Stimulated activated CD8-positive, alpha-beta memory T cell treated with anti-CD3 and anti-CD28 coated beads, Interleukin-7, amount 100 ng/mL, for 48 hours (primary cell): ENCODE measurements around the gene XCL2.
"Not testable (repeated sequence)": the region's sequence is repeated elsewhere in the genome, so short reads cannot be mapped to it uniquely, and the experiment has no call there.

Experiments used
- DNase-seq, 2 donors: peaks; one replicate each; pipeline ENCODE4 v3.0.0-alpha.2; 2020; ENCODE audit warnings: low read depth in 1 of 2; ENCODE audit errors: extremely low read depth in 1 of 2

The XCL2 gene

GRCh38 chr1:168560370-168560769 is 16.6 kb upstream of the XCL2 start:
- DNase-seq: no peak

GRCh38 chr1:168556647-168557046 is 12.8 kb upstream of the XCL2 start:
- no peak for DNase-seq

DNA sequence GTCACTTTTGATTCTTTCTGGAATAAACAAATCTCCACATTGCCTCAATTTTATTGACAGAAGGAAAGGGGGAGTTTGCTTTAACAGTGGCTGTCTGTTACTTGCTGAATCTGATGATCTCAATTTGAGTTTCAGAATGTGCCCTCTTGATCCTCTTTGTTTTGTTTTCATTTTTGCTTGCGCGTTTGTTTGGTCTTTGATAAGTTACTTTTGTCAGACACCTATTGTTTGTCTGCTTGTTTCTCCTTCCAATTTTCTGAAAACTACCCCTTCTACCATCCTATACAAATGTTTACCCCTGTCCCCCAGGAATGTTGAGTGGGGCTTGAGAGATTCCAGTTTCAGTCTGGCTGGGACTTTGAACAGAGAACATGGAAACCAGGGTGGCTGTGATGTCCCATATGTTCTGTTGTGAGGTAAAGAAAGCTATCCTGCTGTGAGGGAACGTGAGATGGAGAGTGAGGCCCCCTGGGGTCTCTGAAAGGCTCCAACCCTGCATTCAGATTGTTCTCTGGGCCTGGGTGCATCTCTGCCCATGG is 11.8 kb upstream of the XCL2 start:
- no peak for DNase-seq

DNA sequence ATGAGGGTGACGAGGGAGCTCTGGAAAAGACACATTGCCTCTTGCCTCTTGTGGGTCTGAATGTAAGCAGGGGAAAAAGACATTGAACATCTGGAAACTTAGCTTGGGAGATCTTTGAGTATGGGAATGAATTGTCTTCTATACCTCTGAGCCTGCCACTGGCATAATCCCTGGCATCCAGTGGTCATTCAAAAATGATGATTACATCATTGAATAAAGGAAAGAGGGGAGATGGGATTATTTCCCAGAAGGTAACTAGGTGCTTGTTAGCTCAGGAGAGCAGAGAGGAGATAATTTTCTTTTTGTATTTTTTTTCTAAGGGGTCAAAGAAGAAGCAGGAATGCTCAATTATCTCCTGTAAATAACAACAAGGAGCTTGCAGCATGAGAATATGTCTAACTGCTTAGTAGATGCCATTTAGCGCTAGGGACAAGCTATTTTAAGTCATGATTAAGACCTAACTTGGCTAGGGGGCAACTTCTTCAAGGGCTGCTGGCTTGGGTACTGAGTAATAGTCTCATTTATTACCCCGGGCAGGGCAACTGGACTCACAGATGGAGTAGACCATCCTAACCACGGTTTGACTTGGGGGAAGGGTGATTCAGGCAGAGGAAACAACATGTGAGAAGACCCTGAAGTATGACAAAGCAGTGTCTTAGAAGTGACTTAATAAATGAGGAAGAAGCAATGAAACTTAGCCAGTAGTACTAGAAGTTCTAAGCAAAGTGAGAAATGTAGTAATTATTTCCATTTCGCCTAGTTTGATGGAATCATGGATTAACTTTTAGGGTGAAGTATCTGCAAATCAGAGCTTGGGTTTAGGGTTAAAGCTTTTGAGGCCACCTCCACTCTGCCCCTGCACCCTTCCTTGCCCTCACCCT is 11.0 kb upstream of the XCL2 start:
- DNase-seq: no peak

DNA sequence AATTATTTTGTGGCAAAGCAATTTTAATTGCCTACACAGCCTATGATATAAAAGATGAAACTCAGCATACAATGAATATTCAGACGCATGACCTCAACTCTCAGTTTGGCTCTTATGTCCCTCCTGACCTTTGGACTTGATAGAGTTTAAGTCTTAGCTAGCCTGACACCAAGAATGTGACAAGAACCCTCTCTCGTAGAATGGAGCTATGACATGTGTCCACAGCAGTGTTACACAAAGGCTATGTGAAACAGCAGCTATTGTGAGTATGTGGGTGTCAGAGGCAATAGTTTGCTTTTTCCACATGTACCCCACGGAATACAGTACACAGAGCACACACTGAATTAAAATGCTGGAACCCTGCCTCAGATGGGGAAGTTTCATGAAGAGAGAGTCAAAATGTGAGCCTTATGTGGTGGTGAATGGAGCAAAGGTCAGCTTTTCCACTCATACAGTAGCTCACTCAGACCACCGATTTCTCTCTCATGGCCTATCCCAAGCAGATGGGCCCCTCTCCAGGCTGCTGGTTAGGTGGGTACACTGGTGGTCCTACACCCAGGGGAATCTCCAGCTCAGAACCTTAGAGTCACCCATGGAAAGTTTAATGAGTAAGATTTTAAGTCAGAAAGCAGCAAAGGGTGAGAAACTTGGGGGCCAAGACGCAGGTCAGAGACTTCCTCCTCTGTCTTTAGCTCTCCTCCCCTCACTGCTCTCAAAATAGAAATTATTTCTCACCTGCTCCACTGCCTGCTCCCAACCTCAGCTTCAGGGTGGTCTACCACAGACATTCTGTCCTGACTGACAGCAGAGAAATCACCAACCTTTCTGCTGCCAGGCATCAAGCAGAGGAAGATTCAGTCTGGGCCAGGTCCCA is 10.1 kb upstream of the XCL2 start:
- peak in 1 of 2 donors; percentile 52 for DNase-seq

DNA sequence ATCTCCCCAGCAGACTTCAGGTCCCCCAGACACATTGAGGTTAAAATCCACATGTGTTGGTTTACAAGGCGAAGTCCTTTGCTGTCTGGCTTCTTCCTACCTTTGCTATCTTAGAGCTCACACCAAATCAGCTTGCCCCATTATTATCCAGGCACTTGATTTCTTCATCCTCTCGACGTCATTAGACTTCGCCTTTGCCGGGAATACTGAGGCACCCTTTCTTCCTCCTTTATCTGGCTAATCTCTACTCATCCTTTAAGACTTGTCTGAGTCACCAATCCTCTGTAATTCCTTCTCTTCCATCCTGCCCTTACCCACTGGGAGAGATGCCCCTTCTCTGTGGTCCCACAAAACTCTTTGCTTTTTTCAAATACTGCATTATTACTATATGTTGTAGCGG is 9.2 kb upstream of the XCL2 start:
- DNase-seq: no peak

DNA sequence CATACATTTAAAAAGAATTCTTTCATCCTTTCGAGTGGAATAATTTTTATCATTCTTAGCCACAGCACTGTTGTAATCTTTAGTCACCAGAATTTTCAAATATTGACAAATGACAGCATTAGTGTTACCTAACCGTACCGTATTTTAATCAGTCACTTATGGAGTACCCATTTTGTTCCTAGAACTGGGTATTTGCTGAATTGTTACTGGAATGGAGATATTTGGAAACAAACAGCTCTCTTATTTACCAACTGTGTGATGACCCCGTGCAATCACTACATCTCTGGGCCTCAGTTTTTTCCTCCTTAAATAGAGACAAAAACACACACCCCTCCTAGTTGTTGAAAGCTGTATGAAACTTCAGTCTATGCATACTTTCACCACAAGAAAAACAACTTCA is 7.9 kb upstream of the XCL2 start:
- DNase-seq: no peak

GRCh38 chr1:168550971-168551370 is 7.2 kb upstream of the XCL2 start:
- no peak for DNase-seq

DNA sequence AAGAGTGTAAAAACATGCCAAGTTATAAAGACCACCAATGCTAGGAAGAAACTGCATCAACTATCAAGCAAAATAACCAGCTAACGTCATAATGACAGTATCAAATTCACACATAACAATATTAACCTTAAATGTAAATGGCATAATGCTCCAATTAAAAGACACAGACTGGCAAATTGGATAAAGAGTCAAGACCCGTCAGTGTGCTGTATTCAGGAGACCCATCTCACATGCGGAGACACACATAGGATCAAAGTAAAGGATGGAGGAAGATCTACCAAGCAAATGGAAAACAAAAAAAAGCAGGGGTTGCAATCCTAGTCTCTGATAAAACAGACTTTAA is 2.7 kb upstream of the XCL2 start:
- DNase-seq: not testable (repeated sequence)

DNA sequence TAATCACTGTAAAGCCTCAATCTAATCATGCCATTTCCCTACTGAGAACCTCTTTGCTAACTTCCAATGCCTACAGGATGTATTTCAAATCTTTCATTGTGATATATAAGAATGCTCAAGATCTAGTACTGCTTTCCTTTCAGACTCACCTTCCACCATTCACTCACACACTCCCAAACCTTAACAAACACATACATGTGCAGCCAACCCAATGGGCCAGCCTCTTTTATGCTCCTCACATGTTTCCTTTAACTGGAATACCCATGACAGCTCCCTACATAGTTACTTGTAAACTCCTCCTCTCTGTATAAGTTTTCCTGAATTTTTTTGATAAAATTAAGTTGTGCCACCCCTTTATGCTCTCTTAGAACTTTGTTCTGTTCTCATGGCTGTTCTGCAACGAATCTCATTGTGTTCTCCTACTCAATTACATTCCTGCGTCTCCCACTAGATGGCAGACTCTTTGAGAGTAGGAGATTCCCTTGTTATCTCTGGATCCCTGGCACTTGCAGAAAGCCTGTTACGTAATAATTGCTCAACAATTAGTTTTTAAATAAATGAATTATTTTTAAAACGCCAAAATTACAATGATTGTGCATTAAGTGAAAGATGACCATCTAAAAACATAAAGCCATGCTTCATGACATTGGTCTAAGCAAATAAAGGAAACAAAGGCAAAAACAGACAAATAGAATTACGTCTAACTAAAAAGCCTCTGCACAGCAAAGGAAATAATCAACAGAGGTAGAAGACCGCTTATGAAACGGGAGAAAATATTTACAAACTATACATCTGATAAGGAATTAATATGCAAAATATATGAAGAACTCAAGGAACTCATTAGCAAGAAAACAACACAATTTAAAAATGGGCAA is 2.1 kb upstream of the XCL2 start:
- DNase-seq: not testable (repeated sequence)

DNA sequence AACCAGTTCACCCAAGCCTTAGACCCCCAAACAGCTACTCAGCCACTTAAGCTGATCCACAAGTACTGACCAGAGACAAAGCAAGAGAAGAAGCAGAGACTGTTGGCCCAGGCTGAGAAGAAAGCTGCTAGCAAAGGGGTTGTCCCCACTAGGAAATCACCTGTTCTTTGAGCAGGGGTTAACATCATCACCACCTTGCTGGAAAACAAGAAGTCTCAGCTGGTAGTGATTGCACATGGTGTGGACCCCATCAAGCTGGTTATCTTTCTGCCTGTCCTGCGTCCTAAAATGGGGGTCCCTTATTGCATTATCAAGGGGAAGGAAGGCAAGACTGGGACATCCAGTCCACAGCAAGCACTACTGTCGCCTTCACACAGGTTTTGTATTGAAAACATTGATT is 819 bp downstream of the XCL2 start:
- DNase-seq: not testable (repeated sequence)

GRCh38 chr1:168540798-168541197 is 3.0 kb downstream of the XCL2 start:
- not testable (repeated sequence) for DNase-seq

DNA sequence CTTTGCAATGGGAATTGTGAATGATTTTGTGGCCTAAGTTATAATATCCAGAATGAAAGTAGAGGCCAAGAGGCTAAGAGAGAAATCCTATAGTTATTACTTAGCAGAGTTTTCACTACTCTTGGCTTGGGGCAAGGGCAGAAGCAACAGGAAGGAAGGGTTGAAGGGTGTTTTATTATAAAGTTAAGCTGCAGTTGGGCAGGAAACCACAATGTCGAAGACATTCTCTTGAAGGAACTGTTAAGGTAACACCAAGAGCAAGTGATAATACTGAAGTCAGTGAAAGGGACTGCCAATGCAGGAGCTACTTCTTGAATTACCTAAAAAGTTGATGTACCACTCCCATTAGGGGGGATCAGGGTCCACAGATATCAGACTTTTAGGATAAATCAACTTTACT is 8.3 kb downstream of the XCL2 start:
- DNase-seq: no peak

- DNase-seq: no peak
These were observed 12.0 kb downstream of the XCL2 start for GRCh38 chr1:168531615-168532345.

DNA sequence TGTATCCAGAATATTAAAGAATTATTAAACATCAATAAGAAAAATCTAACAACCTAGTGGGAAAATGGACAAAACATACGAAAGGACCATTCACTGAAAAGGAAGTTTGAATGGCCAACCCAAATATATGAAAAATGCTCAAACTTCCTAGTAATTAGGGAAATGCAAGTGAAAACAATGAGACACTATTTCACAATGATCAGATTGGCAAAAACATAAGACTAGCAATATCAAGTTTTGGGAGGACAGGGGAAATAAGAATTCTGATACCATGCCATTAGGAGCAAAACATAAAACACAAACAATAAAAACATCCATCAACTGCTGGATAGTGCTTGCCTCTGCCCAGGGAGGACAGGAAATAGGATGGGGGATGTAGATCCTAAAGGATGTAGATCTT is 14.3 kb downstream of the XCL2 start:
- no peak for DNase-seq

DNA sequence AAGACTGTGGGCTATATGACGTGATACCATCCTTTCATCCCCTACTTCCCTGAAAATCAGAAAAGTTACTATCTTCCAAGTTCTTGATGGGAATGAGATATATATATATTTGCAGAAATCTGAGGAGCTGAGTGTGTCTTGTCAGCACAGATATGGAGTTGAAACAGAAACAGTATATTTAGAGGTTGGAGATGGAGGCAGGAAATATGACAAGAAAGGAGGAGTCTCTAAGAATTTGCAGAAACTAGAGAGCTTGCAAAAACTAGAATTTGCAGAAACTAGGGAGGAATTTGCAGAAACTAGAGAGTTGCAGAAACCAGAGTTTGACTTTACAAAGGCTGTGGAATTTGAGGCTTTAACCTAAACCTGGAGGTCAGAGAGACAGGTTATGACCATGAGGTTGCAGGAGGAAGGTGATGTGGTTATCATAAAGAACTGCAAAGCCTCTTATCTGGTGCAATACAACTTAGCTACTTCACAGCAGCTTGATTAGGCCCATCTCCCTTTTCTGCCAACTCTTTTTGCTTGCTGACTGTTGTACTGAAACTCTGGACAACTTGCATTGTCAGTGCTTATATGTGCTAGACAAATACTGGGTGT is 22.3 kb downstream of the XCL2 start:
- DNase-seq: no peak

- no peak for DNase-seq
These were observed 23.0 kb downstream of the XCL2 start for GRCh38 chr1:168520832-168521231.

- peak; percentile 43 to 61 for DNase-seq
These were observed 23.6 kb downstream of the XCL2 start for GRCh38 chr1:168520052-168520751.

GRCh38 chr1:168518813-168519212 is 25.0 kb downstream of the XCL2 start:
- no peak for DNase-seq
